ENCODE measurements around the gene CSKMT. TPM values are rescaled to one million over a fixed set of nuclear protein-coding genes. Genes with fewer than 3 reads are reported as not detected.
"Not testable (repeated sequence)": the region's sequence is repeated elsewhere in the genome, so short reads cannot be mapped to it uniquely, and the experiment has no call there.

Gene CSKMT
- total RNA-seq, 1 donor from 2014 or later, result 20.2 TPM

GRCh38 chr11:62656796-62657429, 8.2 kb upstream of the CSKMT start:
- ATAC-seq, result no peak

- peak; percentile 65 for ATAC-seq
These were observed 572 bp upstream of the CSKMT start for GRCh38 chr11:62664405-62665074.

GRCh38 chr11:62665599-62666258, 617 bp downstream of the CSKMT start:
- ATAC-seq, result peak; percentile 33

GRCh38 chr11:62666259-62666926, 1.3 kb downstream of the CSKMT start:
- no peak for ATAC-seq

- no peak for ATAC-seq
These were observed 2.3 kb downstream of the CSKMT start for GRCh38 chr11:62667460-62667859.

GRCh38 chr11:62669420-62670161, 4.5 kb downstream of the CSKMT start:
- ATAC-seq, result no peak

- peak; percentile 32 for ATAC-seq
These were observed 6.1 kb downstream of the CSKMT start for GRCh38 chr11:62671236-62671607.

- peak; percentile 75 for ATAC-seq
These were observed 6.7 kb downstream of the CSKMT start, which contains the start of the genes LBHD1 and UQCC3 for GRCh38 chr11:62671608-62672389. LBHD1 (minus strand) TSS chr11:62672267; CDS start chr11:62670031, 2,236 bp downstream. UQCC3 (plus strand) TSS chr11:62671673; CDS start chr11:62671746, 73 bp downstream.

GRCh38 chr11:62673196-62673525, 8.0 kb downstream of the CSKMT start:
- peak; percentile 43 for ATAC-seq

GRCh38 chr11:62675415-62675814, 10.3 kb downstream of the CSKMT start:
- ATAC-seq, result not testable (repeated sequence)

- ATAC-seq, result no peak
These were observed 11.6 kb downstream of the CSKMT start for GRCh38 chr11:62676698-62677097.

GRCh38 chr11:62677156-62677555, 12.0 kb downstream of the CSKMT start:
- ATAC-seq, result no peak

GRCh38 chr11:62677714-62678113, 12.6 kb downstream of the CSKMT start:
- no peak for ATAC-seq

- ATAC-seq, result no peak
These were observed 13.3 kb downstream of the CSKMT start for GRCh38 chr11:62678433-62678769.

- ATAC-seq, result peak; percentile 84
These were observed 13.9 kb downstream of the CSKMT start, which contains the start of gene UBXN1 for GRCh38 chr11:62678770-62679696. UBXN1 (minus strand) TSS chr11:62679073; CDS start chr11:62678923, 150 bp downstream.

GRCh38 chr11:62680825-62681240, 15.7 kb downstream of the CSKMT start:
- peak; percentile 77 for ATAC-seq

- ATAC-seq, result no peak
These were observed 17.4 kb downstream of the CSKMT start for GRCh38 chr11:62682518-62682917.

- ATAC-seq, result peak; percentile 6
These were observed 22.6 kb downstream of the CSKMT start for GRCh38 chr11:62687508-62688396.

- ATAC-seq, result no peak
These were observed 23.4 kb downstream of the CSKMT start for GRCh38 chr11:62688491-62688890.

All from esophagus mucosa (tissue), 1 donor.